KMS-11 (cell line): ENCODE data around the gene KLHL21.

Experiments used
- H2AFZ ChIP-seq: fragments of 200-600 bp; sonication (generic); 2 replicates; pipeline ENCODE4 v1.6.1; 2016; ENCODE audit warnings: antibody characterized with exemption, mixed run types, low read depth
- H3K27ac ChIP-seq: fragments of 200-600 bp; sonication (generic); 2 replicates; pipeline ENCODE4 v1.6.1; 2016; ENCODE audit warnings: mild to moderate bottlenecking, mixed run types
- H3K27me3 ChIP-seq: fragments of 200-600 bp; sonication (generic); 2 replicates; pipeline ENCODE4 v1.6.1; 2017; ENCODE audit warnings: mild to moderate bottlenecking, low read depth, mixed run types, moderate library complexity; ENCODE audit not compliant: insufficient read depth
- H3K36me3 ChIP-seq: fragments of 200-600 bp; sonication (generic); 2 replicates; pipeline ENCODE4 v1.6.1; 2017; ENCODE audit warnings: mild to moderate bottlenecking, mixed run types; ENCODE audit not compliant: insufficient read depth
- H3K4me1 ChIP-seq: fragments of 200-600 bp; sonication (generic); 2 replicates; pipeline ENCODE4 v1.6.1; 2016; ENCODE audit warnings: mild to moderate bottlenecking, low read depth, mixed run types; ENCODE audit not compliant: poor library complexity, severe bottlenecking
- H3K4me2 ChIP-seq: fragments of 200-600 bp; sonication (generic); 2 replicates; pipeline ENCODE4 v1.7.0; 2016; ENCODE audit warnings: mild to moderate bottlenecking, mixed run types
- H3K4me3 ChIP-seq: fragments of 200-600 bp; sonication (generic); IDR thresholded peaks from 2 replicates; pipeline ENCODE4 v1.6.1; 2017; ENCODE audit warnings: low read depth, low read length, mixed read lengths; ENCODE audit not compliant: insufficient read depth
- H3K79me2 ChIP-seq: fragments of 200-600 bp; sonication (generic); 2 replicates; pipeline ENCODE4 v1.6.1; 2016; ENCODE audit warnings: low read depth, mixed run types; ENCODE audit not compliant: insufficient read depth
- H3K9ac ChIP-seq: fragments of 200-600 bp; sonication (generic); 2 replicates; pipeline ENCODE4 v1.6.1; 2016; ENCODE audit warnings: mild to moderate bottlenecking, mixed run types
- H4K20me1 ChIP-seq: fragments of 200-600 bp; sonication (generic); 2 replicates; pipeline ENCODE4 v1.6.1; 2016; ENCODE audit warnings: mild to moderate bottlenecking, mixed run types; ENCODE audit not compliant: insufficient read depth
- CTCF ChIP-seq: fragments of 200-600 bp; sonication (generic); conservative IDR thresholded peaks from 2 replicates; pipeline ENCODE4 v1.6.1; 2017; ENCODE audit warnings: low read depth, mild to moderate bottlenecking, antibody characterized with exemption, low read length, moderate library complexity, mixed read lengths

The KLHL21 gene

GRCh38 chr1:6578624-6579373 is 23.9 kb downstream of the KLHL21 start:
- Histone ChIP-seq H3K79me2 (peaks cover 11% of the 10 kb centered on the region), H3K4me3 (no peak overlapping the region), H4K20me1 (no peaks in the 10 kb centered on the region), H3K4me2 (peak overlapping the region; percentile 81), H3K4me1 (peaks cover 35% of the 10 kb centered on the region), H3K36me3 (no peaks in the 10 kb centered on the region), H3K27me3 (no peaks in the 10 kb centered on the region), H3K9ac (peak overlapping the region; percentile 76; the same call in 1 of the 2 replicates), H3K27ac (peak overlapping the region; percentile 53; the same call in 1 of the 2 replicates), H2AFZ (peak overlapping the region; percentile 96)
- no peak for TF ChIP-seq CTCF

- H3K27me3 ChIP-seq, result no peaks in the 10 kb centered on the region
- H3K4me1 ChIP-seq, result peaks cover 32% of the 10 kb centered on the region
- H2AFZ ChIP-seq, result no peak overlapping the region
- H3K27ac ChIP-seq, result no peak overlapping the region
- H4K20me1 ChIP-seq, result no peaks in the 10 kb centered on the region
- H3K4me2 ChIP-seq, result no peak overlapping the region
- no peak overlapping the region for H3K4me3 ChIP-seq
- no peaks in the 10 kb centered on the region for H3K36me3 ChIP-seq
- no peak for TF ChIP-seq CTCF
- H3K79me2 ChIP-seq, result peaks cover 11% of the 10 kb centered on the region
- no peak overlapping the region for H3K9ac ChIP-seq
Observed at GRCh38 chr1:6577831-6578525, 24.7 kb downstream of the KLHL21 start.

GRCh38 chr1:6574818-6575217 is 27.9 kb downstream of the KLHL21 start:
- no peaks in the 10 kb centered on the region for H3K36me3 ChIP-seq
- no peak overlapping the region for H3K27ac ChIP-seq
- no peak overlapping the region for H3K4me2 ChIP-seq
- H3K27me3 ChIP-seq, result peaks cover 7% of the 10 kb centered on the region
- H3K4me3 ChIP-seq, result no peak overlapping the region
- no peaks in the 10 kb centered on the region for H4K20me1 ChIP-seq
- no peak overlapping the region for H3K9ac ChIP-seq
- H3K4me1 ChIP-seq, result peaks cover 6% of the 10 kb centered on the region
- no peak for TF ChIP-seq CTCF
- H2AFZ ChIP-seq, result no peak overlapping the region
- no peaks in the 10 kb centered on the region for H3K79me2 ChIP-seq

GRCh38 chr1:6574025-6574620 is 28.5 kb downstream of the KLHL21 start:
- H4K20me1 ChIP-seq, result no peaks in the 10 kb centered on the region
- peaks cover 14% of the 10 kb centered on the region for H3K27me3 ChIP-seq
- H3K4me1 ChIP-seq, result peaks cover 7% of the 10 kb centered on the region
- no peak for TF ChIP-seq CTCF
- no peak overlapping the region for H3K4me3 ChIP-seq
- H3K79me2 ChIP-seq, result no peaks in the 10 kb centered on the region
- no peak overlapping the region for H3K27ac ChIP-seq
- H2AFZ ChIP-seq, result no peak overlapping the region
- H3K36me3 ChIP-seq, result no peaks in the 10 kb centered on the region
- H3K9ac ChIP-seq, result no peak overlapping the region
- H3K4me2 ChIP-seq, result no peak overlapping the region
